GM19035 (cell line): ENCODE data around the gene KPNA6.
A peak's percentile ranks its signal among the peaks of the same experiment; 100 is the strongest.

ENCODE experiments used
- ATAC-seq: cut with Tn5 transposase; IDR thresholded peaks from one replicate; pipeline ENCODE4 v1.9.1; 2021; ENCODE audit not compliant: unreplicated experiment

KPNA6 gene

DNA sequence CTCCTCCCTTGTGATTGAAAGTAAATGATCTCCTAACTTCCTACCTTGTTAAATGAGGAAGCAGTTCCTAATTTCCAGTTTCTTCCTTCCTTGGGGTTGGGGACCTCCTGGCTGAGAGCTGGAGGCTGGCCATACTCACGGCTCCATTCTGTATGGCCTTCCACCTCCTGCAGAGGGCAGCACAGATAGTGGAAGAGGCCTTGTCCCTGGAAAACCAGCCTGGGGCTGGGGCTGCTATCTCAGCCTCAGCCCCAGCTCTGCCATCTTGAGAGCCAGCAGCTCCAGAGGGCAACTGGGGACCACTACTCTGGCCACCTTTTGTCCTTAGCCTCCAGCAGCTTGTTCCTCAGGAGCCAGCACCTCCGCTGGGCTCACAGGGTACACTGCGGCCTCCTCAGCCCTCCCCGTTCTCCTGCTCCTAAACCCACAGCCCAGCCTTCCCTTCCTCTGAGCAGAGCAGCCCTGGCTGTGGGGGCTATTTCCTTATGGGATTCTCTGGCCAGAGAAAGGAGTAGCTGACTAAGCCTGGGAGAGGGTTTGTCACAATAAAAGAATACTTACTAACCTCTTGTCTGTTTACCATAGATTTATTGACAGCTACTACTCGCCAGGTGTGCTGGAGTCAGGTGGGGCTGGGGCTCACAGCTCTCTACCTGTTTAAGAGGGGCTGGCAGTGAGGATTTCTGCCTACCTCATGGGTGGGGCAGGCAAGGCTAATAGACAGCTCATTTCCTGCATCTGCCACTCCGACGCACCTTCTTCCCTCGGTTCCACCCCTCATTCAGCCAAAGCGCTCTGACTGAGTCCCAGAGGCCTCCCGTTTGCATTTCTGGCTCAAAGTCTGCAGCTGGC lies 108.0 kb downstream of the KPNA6 start:
- ATAC-seq = no peak

DNA sequence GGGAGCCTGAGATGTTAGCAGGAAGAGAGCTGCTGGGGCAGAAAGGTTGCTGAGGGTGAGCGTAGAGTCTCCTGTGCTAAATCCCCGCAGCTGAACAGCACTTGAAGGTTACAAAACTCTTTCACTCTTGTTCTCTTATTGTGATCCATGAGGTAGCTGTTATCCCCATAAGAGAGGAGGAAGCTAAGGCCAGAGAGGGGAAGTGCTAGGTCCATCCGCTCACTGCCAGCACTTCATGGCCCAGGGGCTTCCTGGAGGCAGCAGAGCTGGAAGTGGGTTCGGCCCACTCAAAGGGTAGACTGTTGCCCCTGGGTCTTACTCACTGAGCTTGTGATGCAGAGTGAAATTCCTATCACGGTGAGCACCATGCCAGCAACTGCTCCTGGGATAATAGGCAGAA lies 108.7 kb downstream of the KPNA6 start:
- ATAC-seq = no peak

DNA sequence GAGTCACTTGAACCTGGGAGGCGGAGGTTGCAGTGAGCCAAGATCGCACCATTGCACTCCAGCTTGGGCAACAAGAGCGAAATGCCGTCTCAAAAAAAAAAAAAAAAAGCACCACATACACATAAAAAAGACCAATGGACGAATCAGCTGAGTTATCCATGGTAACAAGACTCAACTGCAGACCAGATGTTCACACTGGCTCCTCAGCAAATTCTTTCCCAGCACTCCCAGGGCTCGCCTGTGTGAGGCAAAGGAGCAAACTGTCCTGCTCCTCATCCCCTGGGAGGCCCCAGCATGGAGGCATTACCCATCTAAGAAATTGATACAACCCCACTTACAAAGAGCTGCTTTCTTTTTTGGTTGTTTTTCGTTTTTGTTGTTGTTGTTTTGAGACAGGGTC lies 111.2 kb downstream of the KPNA6 start:
- ATAC-seq = no peak

DNA sequence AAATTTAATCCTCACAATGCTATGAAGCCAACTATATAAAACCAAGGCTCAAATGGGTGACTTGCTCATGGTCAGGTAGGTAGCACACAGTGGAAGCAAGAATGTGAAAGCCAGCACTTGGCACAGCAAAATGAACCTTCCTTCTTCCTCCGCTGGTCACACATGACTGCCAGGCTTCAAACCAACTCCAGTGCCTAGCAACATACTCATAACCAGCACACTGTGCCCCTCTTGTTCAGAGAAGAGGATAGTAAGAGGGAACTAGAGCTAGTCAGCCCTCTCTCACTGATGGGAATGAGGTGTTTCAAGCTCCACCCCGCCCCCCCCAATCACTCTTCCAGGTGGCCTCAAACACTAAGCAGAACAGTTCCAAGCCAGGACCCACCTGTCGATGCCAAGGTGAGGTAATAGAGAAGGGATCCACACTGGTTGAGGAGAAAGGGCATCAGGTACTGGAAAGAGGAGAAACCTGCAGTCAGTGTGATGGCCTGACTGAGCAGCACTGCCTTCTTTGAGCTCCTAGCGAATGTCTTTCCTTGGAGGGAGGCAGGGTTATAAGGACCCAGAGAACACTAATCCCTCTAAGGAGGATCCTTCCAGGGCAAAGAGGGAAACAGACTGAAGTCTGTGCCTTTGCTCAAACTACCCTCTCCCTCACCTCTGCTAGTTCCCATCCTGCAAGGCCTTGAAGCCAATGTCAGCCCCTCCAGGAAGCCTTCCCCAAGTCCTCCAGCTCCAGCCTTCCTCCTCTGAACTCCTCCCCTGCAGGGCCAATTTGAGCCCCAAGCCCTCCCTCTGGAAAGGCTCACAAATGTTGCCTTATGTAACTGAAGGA lies 113.1 kb downstream of the KPNA6 start:
- no peak for ATAC-seq

DNA sequence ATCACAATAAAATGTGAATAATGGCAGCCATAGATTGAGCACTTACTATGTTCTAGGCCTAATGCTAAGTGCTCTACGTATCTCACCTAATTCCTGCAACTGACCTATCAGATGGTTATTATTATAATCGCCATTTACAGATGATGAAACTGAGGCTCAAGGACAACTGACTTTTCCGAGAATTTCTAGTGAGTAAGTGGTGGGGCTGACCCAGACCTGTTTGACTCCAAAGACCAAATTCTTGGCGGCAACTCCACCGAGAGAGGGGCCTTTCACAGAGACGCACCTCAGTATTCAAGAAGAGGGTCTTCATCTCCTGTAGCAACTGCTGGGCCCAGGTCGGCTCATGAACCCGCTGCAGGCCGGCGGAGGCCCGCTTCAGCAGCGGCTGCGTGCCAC lies 113.7 kb downstream of the KPNA6 start:
- no peak for ATAC-seq

DNA sequence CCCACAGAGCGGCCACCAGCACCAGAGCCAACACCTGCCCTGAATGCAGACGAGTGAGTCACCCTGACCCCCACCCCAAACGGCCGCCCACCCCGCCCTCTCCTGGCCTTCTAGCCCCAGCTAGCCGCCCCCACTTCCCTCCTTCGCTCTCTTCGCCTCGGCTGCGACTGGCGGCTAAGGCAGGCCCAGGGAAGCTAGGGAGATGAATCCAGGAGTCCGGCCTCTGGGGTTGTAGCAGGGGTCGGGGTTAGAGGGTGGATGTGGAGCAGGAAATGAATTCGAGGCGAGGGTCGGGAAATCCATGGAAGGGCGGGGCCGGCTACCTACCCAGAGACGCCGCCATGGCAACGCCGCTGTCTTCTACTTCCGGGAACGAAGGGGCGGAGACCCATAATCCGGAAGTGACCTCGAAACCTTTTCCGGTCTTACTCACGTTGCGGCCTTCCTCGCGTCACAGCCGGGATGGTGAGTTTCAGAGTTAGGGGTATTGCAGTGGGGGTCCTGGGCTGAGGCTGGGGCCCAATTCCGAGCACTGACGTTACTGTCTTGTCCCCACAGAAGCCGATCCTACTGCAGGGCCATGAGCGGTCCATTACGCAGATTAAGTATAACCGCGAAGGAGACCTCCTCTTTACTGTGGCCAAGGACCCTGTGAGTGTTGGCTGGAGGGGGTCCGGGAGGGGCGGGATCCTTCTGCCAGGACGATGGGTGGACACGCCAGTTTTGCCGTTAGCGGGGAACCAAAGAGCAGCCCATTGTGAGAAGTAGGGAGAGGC lies 114.3 kb downstream of the KPNA6 start, which contains the start of the genes EIF3I and TMEM234:
Gene EIF3I, plus strand, starts transcription at position 428 of the 776 bp plus-strand sequence. Its CDS starts 35 bp downstream, at position 463.
Gene TMEM234, minus strand, starts transcription at position 374 of the 776 bp plus-strand sequence. Its CDS starts 31 bp downstream, at position 343.
- ATAC-seq = peak; percentile 93

DNA sequence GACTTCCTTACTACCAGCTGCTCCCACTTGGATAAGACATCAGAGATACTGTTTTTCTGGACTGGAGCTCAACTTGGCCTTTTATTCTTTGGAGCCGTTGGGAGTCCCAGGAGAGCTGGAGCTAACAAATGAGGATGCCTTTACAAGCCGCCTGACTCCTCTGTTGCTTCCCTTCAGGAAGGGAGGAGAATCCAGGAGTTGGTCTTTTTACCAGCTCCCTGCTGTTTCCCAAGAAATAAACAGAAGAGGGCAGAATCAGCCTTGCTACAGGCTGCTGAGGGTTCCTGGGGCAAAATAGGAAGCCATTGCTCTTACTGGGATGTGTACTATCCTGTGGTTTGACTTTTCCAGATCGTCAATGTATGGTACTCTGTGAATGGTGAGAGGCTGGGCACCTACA lies 115.8 kb downstream of the KPNA6 start:
- ATAC-seq = no peak

DNA sequence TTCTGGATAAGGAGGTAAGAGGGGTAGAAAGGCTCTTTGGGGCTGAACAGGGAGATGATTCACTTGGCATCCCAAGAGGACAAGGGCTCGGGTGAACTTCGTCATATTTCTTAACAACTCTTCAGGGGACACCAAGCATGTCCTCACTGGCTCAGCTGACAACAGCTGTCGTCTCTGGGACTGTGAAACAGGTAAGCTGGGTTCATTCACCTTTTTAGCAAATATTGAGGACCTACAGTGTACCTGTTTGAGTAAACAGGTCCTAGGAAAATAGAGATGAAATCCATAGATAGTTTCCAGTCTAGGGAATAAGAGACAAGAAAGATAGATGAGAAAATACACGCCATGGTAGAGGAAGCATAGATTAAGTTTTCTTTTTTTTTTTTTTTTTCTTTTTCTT lies 116.4 kb downstream of the KPNA6 start:
- no peak for ATAC-seq
